GM12864 (cell line): ENCODE measurements around the gene KIF13A.
"Not testable (repeated sequence)": the region's sequence is repeated elsewhere in the genome, so short reads cannot be mapped to it uniquely, and the experiment has no call there.

Source experiments
- DNase-seq: peaks from one replicate; pipeline ENCODE4 v3.0.0-alpha.2; 2011; ENCODE audit warnings: low read depth
- H3K4me3 ChIP-seq: 2 replicates; pipeline ENCODE4 v1.5.1; 2011; ENCODE audit warnings: mild to moderate bottlenecking, low read depth, low read length, control low read depth
- TF ChIP-seq, protein P1 (sequence below): IDR thresholded peaks from 2 replicates; pipeline ENCODE4 v1.5.1; 2011; ENCODE audit warnings: low read depth, mild to moderate bottlenecking, moderate library complexity, low read length, control low read depth, inconsistent platforms; ENCODE audit errors: missing control alignments

Gene KIF13A

DNA sequence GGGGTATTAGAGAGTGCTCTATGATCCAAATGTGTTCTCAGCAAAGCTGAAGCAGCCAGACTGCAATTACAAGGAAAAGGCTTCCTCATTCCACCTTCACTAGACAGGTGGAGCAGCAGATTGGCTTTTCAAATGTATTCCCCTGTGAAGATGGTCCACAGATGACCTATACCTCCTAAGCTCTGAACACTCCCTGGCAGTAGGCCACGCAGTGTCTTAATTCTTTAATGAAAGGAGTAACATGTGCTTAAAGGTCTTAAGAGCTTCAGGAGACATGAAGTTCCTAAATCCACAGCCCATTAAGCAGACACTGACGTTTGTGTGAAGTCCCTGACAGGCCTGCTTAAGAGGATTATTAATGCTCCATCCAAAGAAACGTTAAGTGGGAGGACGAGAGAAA is 141.8 kb downstream of the KIF13A start:
- TF ChIP-seq, protein P1, sequence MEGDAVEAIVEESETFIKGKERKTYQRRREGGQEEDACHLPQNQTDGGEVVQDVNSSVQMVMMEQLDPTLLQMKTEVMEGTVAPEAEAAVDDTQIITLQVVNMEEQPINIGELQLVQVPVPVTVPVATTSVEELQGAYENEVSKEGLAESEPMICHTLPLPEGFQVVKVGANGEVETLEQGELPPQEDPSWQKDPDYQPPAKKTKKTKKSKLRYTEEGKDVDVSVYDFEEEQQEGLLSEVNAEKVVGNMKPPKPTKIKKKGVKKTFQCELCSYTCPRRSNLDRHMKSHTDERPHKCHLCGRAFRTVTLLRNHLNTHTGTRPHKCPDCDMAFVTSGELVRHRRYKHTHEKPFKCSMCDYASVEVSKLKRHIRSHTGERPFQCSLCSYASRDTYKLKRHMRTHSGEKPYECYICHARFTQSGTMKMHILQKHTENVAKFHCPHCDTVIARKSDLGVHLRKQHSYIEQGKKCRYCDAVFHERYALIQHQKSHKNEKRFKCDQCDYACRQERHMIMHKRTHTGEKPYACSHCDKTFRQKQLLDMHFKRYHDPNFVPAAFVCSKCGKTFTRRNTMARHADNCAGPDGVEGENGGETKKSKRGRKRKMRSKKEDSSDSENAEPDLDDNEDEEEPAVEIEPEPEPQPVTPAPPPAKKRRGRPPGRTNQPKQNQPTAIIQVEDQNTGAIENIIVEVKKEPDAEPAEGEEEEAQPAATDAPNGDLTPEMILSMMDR: no peak
- no peak for DNase-seq
- no peak overlapping the region for H3K4me3 ChIP-seq

DNA sequence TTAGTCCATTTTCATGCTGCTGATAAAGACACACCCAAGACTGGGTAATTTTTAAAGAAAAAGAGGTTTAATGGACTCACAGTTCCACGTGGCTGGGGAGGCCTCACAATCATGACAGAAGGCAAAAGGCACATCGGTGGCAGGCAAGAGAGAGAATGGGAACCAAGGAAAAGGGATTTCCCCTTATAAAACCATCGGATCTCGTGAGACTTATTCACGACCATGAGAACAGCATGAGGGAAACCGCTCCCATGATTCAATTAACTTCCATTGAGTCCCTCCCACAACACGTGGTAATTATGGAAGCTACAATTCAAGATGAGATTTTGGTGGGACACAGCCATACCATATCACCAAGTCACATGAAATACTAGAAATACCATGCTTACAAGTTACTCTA is 142.5 kb downstream of the KIF13A start:
- H3K4me3 ChIP-seq, DNase-seq: not testable (repeated sequence)

DNA sequence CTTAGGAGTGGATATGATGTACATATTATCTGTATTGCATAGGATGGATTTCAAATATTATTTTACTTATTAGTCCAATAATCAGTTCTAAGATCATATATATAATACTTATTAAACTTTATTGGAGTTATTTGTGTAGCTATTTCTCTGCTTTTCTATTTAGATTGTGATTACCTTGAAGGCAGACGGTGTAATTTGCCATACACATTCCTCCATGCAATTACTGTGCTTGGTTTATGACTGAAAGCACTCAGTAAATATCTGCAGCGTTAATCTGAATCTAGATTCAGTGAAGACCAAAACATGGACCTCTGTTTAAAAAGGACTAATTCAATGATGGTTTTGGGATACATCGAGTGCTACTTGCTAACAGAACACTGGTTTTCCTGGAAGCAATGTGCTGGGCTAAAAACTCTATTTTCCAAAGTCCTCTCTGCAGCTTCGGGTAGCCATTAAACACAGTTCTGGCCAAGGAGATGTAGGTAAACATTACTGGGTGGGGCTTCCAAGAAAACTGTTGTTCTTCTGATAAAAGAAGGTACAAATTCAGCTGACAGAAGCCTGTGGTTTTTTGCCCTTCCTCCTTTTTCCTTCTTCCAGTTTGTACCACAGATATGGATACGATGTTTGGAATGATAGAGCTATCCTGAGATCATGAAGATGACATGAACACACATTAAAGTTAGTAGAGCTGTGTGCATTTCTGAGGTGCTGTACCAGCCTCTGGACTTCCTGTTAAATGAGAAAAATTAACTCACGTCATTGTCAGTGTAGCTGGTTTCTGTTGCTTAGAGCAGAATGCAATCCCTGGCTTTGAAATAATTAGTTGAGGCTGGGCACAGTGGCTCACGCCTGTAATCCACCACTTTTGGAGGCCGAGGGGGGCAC is 144.3 kb downstream of the KIF13A start:
- TF ChIP-seq, protein P1: no peak
- DNase-seq: no peak
- no peak overlapping the region for H3K4me3 ChIP-seq

DNA sequence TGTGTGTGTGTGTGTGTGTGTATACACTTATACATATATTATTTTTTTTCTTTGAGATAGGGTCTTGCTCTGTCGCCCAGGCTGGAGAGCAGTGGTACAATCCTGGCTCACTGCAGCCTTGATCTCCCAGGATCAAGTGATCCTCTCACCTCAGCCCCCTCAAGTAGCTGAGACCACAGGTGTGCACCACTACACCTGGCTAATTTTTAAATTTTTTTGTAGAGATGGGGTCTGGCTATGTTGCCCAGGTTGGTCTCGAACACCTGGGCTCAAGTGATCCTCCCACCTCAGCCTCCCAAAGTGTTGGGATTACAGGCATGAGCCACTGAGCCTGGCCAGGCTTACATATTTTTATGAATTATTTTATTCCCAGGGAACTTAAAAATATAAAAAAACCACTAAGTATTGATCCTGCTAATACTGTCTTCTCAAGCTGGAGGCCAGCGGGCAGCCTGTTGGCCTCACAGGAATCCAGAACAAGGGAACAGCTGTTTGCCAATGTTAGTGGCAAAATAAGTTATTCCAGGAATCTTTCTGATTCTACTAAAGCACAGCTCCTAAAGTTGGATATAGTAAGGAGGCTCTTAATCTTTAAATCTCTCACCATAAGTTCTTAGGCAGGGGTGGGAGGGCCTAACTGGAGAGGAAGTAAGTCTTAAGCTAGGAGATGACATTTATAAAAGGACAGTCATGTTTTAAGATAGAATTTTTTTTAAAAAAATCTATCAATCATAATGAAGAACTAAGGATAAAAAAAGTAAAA is 145.2 kb downstream of the KIF13A start:
- no peak overlapping the region for H3K4me3 ChIP-seq
- TF ChIP-seq, protein P1: no peak
- no peak for DNase-seq

DNA sequence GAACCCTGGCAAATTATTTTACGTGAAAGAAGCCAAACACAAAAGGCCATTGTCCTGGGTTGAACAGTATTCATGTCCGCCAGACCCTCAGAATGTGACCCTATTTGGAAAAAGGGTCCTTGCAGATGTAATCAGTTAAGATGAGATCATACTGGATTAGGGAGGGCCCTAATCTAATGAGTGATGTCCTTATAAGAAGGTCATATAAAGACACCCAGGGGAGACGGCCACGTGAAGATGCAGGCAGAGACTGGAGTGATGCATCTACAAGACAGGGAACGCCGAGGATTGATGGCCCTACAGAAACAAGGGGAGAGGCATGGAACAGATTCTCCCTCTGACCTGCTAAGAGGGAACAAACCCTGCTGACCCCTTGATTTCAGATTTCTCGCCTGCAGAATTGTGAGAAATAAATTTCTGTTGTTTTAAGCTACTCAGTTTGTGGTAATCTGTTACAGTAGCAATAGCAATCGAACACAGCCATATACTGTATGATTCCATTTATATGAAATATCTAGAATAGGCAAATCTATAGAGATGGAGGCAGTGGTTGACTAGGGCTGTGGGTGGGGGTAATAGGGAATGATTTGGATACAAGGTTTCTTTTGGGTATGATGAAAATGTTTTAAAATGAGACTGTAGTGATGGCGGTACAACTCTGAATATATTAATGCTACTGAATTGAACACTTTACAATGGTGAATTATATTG is 147.8 kb downstream of the KIF13A start:
- TF ChIP-seq, protein P1: no peak
- no peak for DNase-seq
- no peak overlapping the region for H3K4me3 ChIP-seq

DNA sequence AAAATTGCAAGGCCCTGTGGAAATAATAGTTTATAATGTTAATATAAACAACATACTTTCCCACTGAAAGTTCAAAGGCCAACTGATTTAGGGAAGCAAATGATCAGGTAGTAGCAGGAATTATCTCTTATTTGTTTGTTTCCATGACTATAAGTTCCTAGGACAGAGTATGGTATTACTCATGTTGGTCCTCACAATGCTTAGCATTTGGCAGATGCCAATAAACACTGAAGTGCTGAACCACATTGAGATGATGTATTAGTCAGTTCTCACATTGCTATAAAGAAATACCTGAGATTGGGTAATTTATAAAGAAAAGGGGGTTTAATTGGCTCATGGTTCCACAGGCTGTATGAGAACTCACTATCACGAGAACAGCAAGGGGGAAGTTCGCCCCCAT is 151.1 kb downstream of the KIF13A start:
- no peak for DNase-seq
- TF ChIP-seq, protein P1: no peak
- H3K4me3 ChIP-seq: no peak overlapping the region

DNA sequence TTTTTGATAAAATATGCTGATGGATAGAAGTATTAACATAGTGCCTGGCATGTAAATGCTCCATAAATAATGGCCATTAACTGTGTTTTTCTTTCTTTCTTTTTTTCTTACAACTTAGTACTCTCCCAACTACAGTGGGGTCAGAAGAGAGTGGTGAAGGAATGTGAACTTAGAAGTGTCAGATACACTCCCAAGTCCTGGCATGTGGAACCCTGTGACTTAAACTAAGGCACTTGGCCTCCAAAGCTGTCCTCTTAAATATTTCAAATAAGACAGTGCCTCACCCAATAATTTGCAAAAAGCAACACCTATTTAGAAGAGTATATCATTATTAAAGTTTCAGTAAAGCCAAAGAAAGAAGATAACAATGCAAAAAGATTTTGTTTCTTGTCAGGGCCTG is 151.7 kb downstream of the KIF13A start:
- no peak for DNase-seq
- TF ChIP-seq, protein P1: no peak

More for the DNA sequence above, 151.7 kb downstream of the KIF13A start:
- no peak overlapping the region for H3K4me3 ChIP-seq
